ENCODE data around the gene GARNL3. TPM values are rescaled to one million over a fixed set of nuclear protein-coding genes. Genes with fewer than 3 reads are reported as not detected.

Gene GARNL3
- total RNA-seq, 1 donor from 2014 or later, result 19.7 TPM

GRCh38 chr9:127273326-127273725 lies 8.8 kb downstream of the GARNL3 start:
- TF ChIP-seq CTCF (conservative IDR thresholded peaks at IDR 0.05), result no peak
- no peak overlapping the region for H3K27ac Mint-ChIP-seq
- DNase-seq (ENCODE audit: extremely low spot score, unreplicated experiment), result no peak
- H3K27me3 Mint-ChIP-seq, result no peaks in the 10 kb centered on the region
- no peak overlapping the region for H3K4me3 Mint-ChIP-seq
- peaks cover 2% of the 10 kb centered on the region for H3K9me3 Mint-ChIP-seq
- H3K4me1 Mint-ChIP-seq (ENCODE audit: unreplicated experiment), result peaks cover under 1% of the 10 kb centered on the region
- peaks cover 11% of the 10 kb centered on the region for H3K36me3 Mint-ChIP-seq

GRCh38 chr9:127277099-127277498 lies 12.5 kb downstream of the GARNL3 start:
- no peak overlapping the region for H3K4me3 Mint-ChIP-seq
- no peak overlapping the region for H3K27ac Mint-ChIP-seq
- H3K9me3 Mint-ChIP-seq, result peaks cover 4% of the 10 kb centered on the region
- DNase-seq (ENCODE audit: extremely low spot score, unreplicated experiment), result no peak
- H3K36me3 Mint-ChIP-seq, result peaks cover 4% of the 10 kb centered on the region
- no peaks in the 10 kb centered on the region for H3K4me1 Mint-ChIP-seq (ENCODE audit: unreplicated experiment)
- TF ChIP-seq CTCF (conservative IDR thresholded peaks at IDR 0.05), result no peak
- H3K27me3 Mint-ChIP-seq, result no peaks in the 10 kb centered on the region

GRCh38 chr9:127277770-127278169 lies 13.2 kb downstream of the GARNL3 start:
- Mint-ChIP-seq H3K27ac (no peak overlapping the region), H3K4me1 (ENCODE audit: unreplicated experiment) (no peaks in the 10 kb centered on the region), H3K4me3 (no peak overlapping the region), H3K9me3 (peaks cover 4% of the 10 kb centered on the region), H3K27me3 (no peaks in the 10 kb centered on the region), H3K36me3 (peaks cover 4% of the 10 kb centered on the region)
- no peak for TF ChIP-seq CTCF (conservative IDR thresholded peaks at IDR 0.05)
- no peak for DNase-seq (ENCODE audit: extremely low spot score, unreplicated experiment)

DNA sequence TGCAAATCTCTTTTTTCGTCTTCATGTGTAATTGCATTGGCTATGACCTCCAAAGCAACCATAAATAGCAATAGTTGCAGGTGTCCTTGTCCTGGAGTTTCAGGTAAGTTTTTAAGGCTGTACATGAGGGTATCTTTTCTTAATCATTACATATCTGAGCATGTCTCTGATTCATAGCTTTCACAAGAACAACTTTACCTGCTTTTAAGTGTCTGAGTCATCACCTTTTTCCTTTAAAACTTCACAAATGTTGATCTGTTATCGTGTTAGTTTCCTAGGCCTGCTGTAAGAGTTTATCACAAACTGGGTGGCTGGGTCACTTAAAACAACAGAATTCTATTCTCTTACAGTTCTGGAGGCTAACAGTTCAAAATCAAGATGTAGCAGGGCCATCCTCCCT lies 13.8 kb downstream of the GARNL3 start:
- TF ChIP-seq CTCF (conservative IDR thresholded peaks at IDR 0.05), result no peak
- Mint-ChIP-seq H3K4me1 (ENCODE audit: unreplicated experiment) (no peaks in the 10 kb centered on the region), H3K27ac (no peak overlapping the region), H3K36me3 (peaks cover 4% of the 10 kb centered on the region), H3K9me3 (peaks cover 4% of the 10 kb centered on the region), H3K27me3 (no peaks in the 10 kb centered on the region), H3K4me3 (no peak overlapping the region)
- no peak for DNase-seq (ENCODE audit: extremely low spot score, unreplicated experiment)

DNA sequence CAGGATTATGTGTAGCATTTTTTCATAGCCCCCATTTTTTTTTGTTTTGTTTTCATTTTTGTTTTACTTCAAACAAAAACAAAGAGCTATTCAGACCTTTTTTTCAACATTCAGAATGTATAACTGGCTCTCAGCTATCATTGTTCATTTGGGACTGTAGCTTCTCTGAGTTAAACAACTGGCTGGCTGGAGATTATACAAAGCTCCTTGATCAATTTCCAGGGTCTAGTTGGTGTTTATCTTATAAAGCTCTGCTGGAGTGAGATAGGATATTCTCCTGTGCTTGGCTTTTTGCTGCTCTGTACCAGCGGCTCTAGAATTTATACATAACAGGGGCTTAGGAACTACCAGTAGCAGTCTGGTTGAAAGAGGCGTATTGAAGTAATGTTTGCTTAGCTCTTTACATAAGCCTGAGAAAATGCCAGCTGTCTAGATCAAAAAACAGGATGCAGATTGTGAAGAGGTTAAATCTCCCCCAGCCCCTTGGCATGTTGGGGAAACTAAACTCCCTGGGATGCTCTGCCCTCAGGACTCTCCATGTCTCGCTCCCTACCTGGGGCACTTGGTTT lies 15.2 kb downstream of the GARNL3 start:
- Mint-ChIP-seq H3K9me3 (peaks cover 4% of the 10 kb centered on the region), H3K4me1 (ENCODE audit: unreplicated experiment) (no peaks in the 10 kb centered on the region)

More for the DNA sequence above, 15.2 kb downstream of the GARNL3 start:
- Mint-ChIP-seq H3K27ac (no peak overlapping the region), H3K4me3 (no peak overlapping the region), H3K27me3 (no peaks in the 10 kb centered on the region), H3K36me3 (no peaks in the 10 kb centered on the region)
- DNase-seq (ENCODE audit: extremely low spot score, unreplicated experiment), result no peak
- no peak for TF ChIP-seq CTCF (conservative IDR thresholded peaks at IDR 0.05)

Measured in type B pancreatic cell (in vitro differentiated cells).